Endothelial cell of umbilical vein (primary cell): ENCODE measurements around the gene VTI1A. TPM values are rescaled to one million over a fixed set of nuclear protein-coding genes. Genes with fewer than 3 reads are reported as not detected.

Source experiments
- BruUV-seq: library from RNA; stranded (reverse); fragments of 400-500 nt; replicated peaks from 2 replicates; lab custom pipeline; 2021; lab: Mats Ljungman, UMichigan
- CTCF ChIA-PET: fragments of 300-600, 350-600 bp; sonication (Branson Sonifier 250); formaldehyde crosslinking; loops from one replicate; lab custom pipeline; 2021; ENCODE audit warnings: antibody characterized with exemption, inconsistent platforms; lab: Charles Lee
- POLR2A ChIA-PET: fragments of 300-600, 350-600 bp; sonication (Branson Sonifier 250); formaldehyde crosslinking; loops from one replicate; lab custom pipeline; 2021; ENCODE audit warnings: antibody characterized with exemption, inconsistent platforms; lab: Charles Lee
- DNase-seq: peaks from one replicate; pipeline ENCODE4 v3.0.0-alpha.2; 2011; ENCODE audit warnings: low read depth, low spot score
- FAIRE-seq: peaks from 2 replicates; lab custom pipeline; 2011; peaks lifted over from hg19 to GRCh38; lab: Jason Lieb, UNC
- H2AFZ ChIP-seq: 2 replicates; pipeline ENCODE4 v1.6.0; 2012; ENCODE audit warnings: low read depth, low read length, control low read depth, inconsistent platforms
- H3K27ac ChIP-seq: 2 replicates; pipeline ENCODE4 v1.5.1; 2011; ENCODE audit warnings: low read depth, mild to moderate bottlenecking, control low read depth, low read length, moderate library complexity; ENCODE audit not compliant: insufficient read depth
- H3K27me3 ChIP-seq, 2 experiments: 2 replicates each; pipeline versions ENCODE4 v1.6.0 to v1.6.1; 2011; ENCODE audit warnings: low read length in 2 of 2, mixed read lengths in 1 of 2; ENCODE audit not compliant: control insufficient read depth in 2 of 2, insufficient read depth in 2 of 2
- H3K36me3 ChIP-seq, 2 experiments: 2 replicates in 1 of 2; 3 replicates in 1 of 2; pipeline ENCODE4 v1.5.1; 2011; ENCODE audit warnings: low read length in 2 of 2, mild to moderate bottlenecking in 1 of 2, moderate library complexity in 1 of 2; ENCODE audit not compliant: control insufficient read depth in 2 of 2, insufficient read depth in 2 of 2; ENCODE audit errors: extremely low read depth in 1 of 2
- H3K4me1 ChIP-seq: 3 replicates; pipeline ENCODE4 v1.5.1; 2011; ENCODE audit warnings: mild to moderate bottlenecking, low read length; ENCODE audit not compliant: control insufficient read depth, insufficient read depth; ENCODE audit errors: extremely low read depth
- H3K4me2 ChIP-seq: 2 replicates; pipeline ENCODE4 v1.6.1; 2011; ENCODE audit warnings: low read length, control low read depth, mixed read lengths; ENCODE audit not compliant: insufficient read depth
- H3K4me3 ChIP-seq, 3 experiments: fragments of 200-600 bp in 1 of 3; sonication (generic), shearing (Covaris generic) in 1 of 3; replicated peaks in 1 of 3; 2 replicates each; pipeline ENCODE4 v1.5.1; 2011 to 2016; ENCODE audit warnings: control low read depth in 3 of 3, low read length in 3 of 3, mild to moderate bottlenecking in 2 of 3, inconsistent platforms in 1 of 3, low read depth in 1 of 3, moderate library complexity in 1 of 3; ENCODE audit not compliant: insufficient read depth in 1 of 3
- H3K79me2 ChIP-seq: 2 replicates; pipeline ENCODE4 v1.6.0; 2012; ENCODE audit warnings: low read length, inconsistent platforms; ENCODE audit not compliant: control insufficient read depth, insufficient read depth
- H3K9ac ChIP-seq: replicated peaks from 2 replicates; pipeline ENCODE3; 2011; ENCODE audit warnings: low read length, control low read depth; ENCODE audit not compliant: insufficient read depth; ENCODE audit errors: extremely low read depth
- H3K9me1 ChIP-seq: replicated peaks from 3 replicates; pipeline ENCODE4 v1.6.0; 2011; ENCODE audit warnings: mild to moderate bottlenecking, low read length; ENCODE audit not compliant: control insufficient read depth, insufficient read depth; ENCODE audit errors: extremely low read depth
- H3K9me3 ChIP-seq: replicated peaks from 2 replicates; pipeline ENCODE4 v1.5.1; 2012; ENCODE audit warnings: low read length, inconsistent platforms; ENCODE audit not compliant: control insufficient read depth, insufficient read depth
- H4K20me1 ChIP-seq: replicated peaks from 2 replicates; pipeline ENCODE3; 2011; ENCODE audit warnings: mild to moderate bottlenecking, low read length; ENCODE audit not compliant: control insufficient read depth, insufficient read depth; ENCODE audit errors: extremely low read depth
- EZH2 ChIP-seq: IDR thresholded peaks from 2 replicates; pipeline ENCODE4 v1.6.1; 2012; ENCODE audit warnings: borderline replicate concordance, low read depth, mild to moderate bottlenecking, moderate library complexity, low read length, inconsistent platforms; ENCODE audit not compliant: severe bottlenecking
- FOS ChIP-seq: IDR thresholded peaks from 2 replicates; pipeline ENCODE4 v1.6.1; 2011; ENCODE audit warnings: mild to moderate bottlenecking, low read length, moderate library complexity, borderline replicate concordance; ENCODE audit not compliant: insufficient read depth
- GATA2 ChIP-seq: IDR thresholded peaks from 2 replicates; pipeline ENCODE4 v1.7.0; 2011; ENCODE audit warnings: low read depth, mild to moderate bottlenecking, moderate library complexity, mixed read lengths, low read length; ENCODE audit not compliant: insufficient read length, insufficient read depth
- JUN ChIP-seq: IDR thresholded peaks from 2 replicates; pipeline ENCODE4 v1.6.1; 2011; ENCODE audit warnings: borderline replicate concordance, low read depth; ENCODE audit not compliant: insufficient read length, insufficient read depth
- MAX ChIP-seq: IDR thresholded peaks from 2 replicates; pipeline ENCODE4 v1.6.1; 2011; ENCODE audit not compliant: insufficient read depth, insufficient read length
- MYC ChIP-seq: IDR thresholded peaks from one replicate; pipeline ENCODE4 v1.6.1; 2011; ENCODE audit warnings: mild to moderate bottlenecking, low read depth, low read length
- POLR2A ChIP-seq: IDR thresholded peaks from 2 replicates; pipeline ENCODE4 v1.6.1; 2012; ENCODE audit warnings: low read depth, mild to moderate bottlenecking, control low read depth, low read length
- POLR2AphosphoS5 ChIP-seq: IDR thresholded peaks from 2 replicates; pipeline ENCODE4 v1.6.1; 2012; ENCODE audit warnings: low read depth, mild to moderate bottlenecking, control low read depth, low read length, moderate library complexity; ENCODE audit not compliant: insufficient read depth
- dilution Hi-C: fragments of 300-500 bp; cut with MboI; formaldehyde crosslinking; loops from one replicate; pipeline ENCODE4 v1.15.0; 2019; ENCODE audit warnings: low sequenced_read_pairs; ENCODE audit not compliant: extremely low pct_ligation_motif_present
- intact Hi-C: fragments of 100-400 bp; cut with micrococcal nuclease; formaldehyde crosslinking; loops from one replicate; pipeline ENCODE4 v1.10.0; 2022
- polyA plus RNA-seq, 4 experiments: library from polyadenylated mRNA; depleted of rRNA in 3 of 4; stranded (reverse) in 3 of 4; unstranded in 1 of 4; fragments of >200 nt; gene quantifications; 2 replicates each; pipeline versions ENCODE4 v1.2.1 to v1.2.3, GENCODE V29; 2011 to 2012; ENCODE audit warnings: missing spikeins in 1 of 4
- total RNA-seq: library from RNA; stranded (reverse); gene quantifications from 2 replicates; pipeline ENCODE4 v1.2.3, GENCODE V29; 2021
- TF ChIP-seq, protein P1 (sequence below), 2 donors: IDR thresholded peaks; 1 replicate in 1 of 2; 2 replicates in 1 of 2; pipeline ENCODE4 v1.5.1; 2011; ENCODE audit warnings: low read length in 2 of 2, mild to moderate bottlenecking in 2 of 2, moderate library complexity in 2 of 2, control low read depth in 1 of 2, inconsistent platforms in 1 of 2, low read depth in 1 of 2; ENCODE audit not compliant: insufficient read depth in 1 of 2; ENCODE audit errors: extremely low read depth in 1 of 2

VTI1A gene
- total and polyA plus RNA-seq, 2 donors (not counting 3 experiments of a cell fraction or from before 2014, with no cell fraction given) = 10.8 to 35.6 TPM

- H2AFZ ChIP-seq = no peak overlapping the region
- H3K36me3 ChIP-seq = no peaks in the 10 kb centered on the region
- TF ChIP-seq MAX (no peak), EZH2 (no peak), FOS (no peak), POLR2AphosphoS5 (no peak), MYC (no peak), JUN (no peak), GATA2 (no peak), POLR2A (no peak)
- TF ChIP-seq, protein P1, sequence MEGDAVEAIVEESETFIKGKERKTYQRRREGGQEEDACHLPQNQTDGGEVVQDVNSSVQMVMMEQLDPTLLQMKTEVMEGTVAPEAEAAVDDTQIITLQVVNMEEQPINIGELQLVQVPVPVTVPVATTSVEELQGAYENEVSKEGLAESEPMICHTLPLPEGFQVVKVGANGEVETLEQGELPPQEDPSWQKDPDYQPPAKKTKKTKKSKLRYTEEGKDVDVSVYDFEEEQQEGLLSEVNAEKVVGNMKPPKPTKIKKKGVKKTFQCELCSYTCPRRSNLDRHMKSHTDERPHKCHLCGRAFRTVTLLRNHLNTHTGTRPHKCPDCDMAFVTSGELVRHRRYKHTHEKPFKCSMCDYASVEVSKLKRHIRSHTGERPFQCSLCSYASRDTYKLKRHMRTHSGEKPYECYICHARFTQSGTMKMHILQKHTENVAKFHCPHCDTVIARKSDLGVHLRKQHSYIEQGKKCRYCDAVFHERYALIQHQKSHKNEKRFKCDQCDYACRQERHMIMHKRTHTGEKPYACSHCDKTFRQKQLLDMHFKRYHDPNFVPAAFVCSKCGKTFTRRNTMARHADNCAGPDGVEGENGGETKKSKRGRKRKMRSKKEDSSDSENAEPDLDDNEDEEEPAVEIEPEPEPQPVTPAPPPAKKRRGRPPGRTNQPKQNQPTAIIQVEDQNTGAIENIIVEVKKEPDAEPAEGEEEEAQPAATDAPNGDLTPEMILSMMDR (IDR thresholded peaks at IDR 0.05; ENCODE audit: extremely low read depth in 1 of 2, insufficient read depth in 1 of 2, low read depth in 1 of 2, low read length in 2 of 2) = no peak
- DNase-seq = no peak
- BruUV-seq = no TSS peak
- H3K4me3 ChIP-seq = no peak overlapping the region
- peaks cover 5 to 10% of the 10 kb centered on the region in 2 experiments for H3K27me3 ChIP-seq
- intact Hi-C loops (no loop called here), dilution Hi-C loops (no loop called here)
- no peak for FAIRE-seq
- no peaks in the 10 kb centered on the region for H3K9me1 ChIP-seq
- H3K9ac ChIP-seq = no peak overlapping the region
- H3K4me2 ChIP-seq = no peak overlapping the region
- no peak overlapping the region for H3K27ac ChIP-seq
- POLR2A ChIA-PET = interaction anchor here (0.7 kb wide), 1 partner anchor 15 kb away, joined by 3 read pairs; no protein-coding TSS in a partner anchor
- H4K20me1 ChIP-seq = no peaks in the 10 kb centered on the region
- no peaks in the 10 kb centered on the region for H3K79me2 ChIP-seq
- H3K9me3 ChIP-seq = no peaks in the 10 kb centered on the region
- H3K4me1 ChIP-seq = no peaks in the 10 kb centered on the region
- CTCF ChIA-PET = no interaction called here
These were observed 402.5 kb downstream of the VTI1A start for GRCh38 chr10:112849546-112849945.
